ENCODE results near the gene DMBT1.
A peak's percentile ranks its signal among the peaks of the same experiment; 100 is the strongest.

DNA sequence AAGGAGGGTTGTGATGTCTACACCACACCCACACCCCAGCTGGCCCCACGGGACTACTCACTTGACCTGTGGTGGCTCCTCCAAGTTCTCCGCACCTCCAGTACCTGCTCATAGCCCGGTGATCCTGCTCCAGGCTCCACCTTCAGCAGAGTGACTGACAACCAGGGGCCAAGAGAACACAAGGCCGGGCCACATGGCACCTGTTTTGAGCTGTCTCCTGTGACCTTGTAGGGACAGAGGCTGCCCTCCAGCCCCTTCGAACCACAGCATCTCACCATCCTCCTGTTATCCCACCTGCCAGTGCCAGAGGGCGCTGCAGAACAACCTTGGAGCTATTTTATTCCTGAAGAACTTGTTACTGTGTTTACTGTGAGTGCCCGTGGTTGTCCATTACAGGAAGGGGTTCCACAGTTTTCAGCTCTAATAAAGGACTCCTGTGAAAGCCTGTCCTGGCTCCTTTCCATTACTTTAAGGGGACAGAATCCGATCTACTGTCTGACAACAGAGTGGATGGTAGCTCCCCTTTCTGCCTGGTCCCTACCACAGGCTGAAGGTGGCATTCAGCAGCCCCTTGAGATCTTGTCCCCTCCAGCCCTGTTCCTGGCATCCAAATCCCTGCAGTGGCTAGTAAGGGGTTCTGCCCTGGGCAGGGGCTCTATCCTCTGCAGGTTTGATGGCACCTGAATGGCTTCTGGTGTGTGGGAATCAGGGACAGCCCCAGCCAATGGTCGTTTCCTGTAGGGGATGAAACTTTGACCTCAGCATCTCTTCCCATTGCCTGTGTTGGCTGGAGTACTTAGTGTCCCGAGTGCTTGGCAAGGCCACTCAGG is 88.3 kb downstream of the DMBT1 start:
- TF ChIP-seq, protein P1, sequence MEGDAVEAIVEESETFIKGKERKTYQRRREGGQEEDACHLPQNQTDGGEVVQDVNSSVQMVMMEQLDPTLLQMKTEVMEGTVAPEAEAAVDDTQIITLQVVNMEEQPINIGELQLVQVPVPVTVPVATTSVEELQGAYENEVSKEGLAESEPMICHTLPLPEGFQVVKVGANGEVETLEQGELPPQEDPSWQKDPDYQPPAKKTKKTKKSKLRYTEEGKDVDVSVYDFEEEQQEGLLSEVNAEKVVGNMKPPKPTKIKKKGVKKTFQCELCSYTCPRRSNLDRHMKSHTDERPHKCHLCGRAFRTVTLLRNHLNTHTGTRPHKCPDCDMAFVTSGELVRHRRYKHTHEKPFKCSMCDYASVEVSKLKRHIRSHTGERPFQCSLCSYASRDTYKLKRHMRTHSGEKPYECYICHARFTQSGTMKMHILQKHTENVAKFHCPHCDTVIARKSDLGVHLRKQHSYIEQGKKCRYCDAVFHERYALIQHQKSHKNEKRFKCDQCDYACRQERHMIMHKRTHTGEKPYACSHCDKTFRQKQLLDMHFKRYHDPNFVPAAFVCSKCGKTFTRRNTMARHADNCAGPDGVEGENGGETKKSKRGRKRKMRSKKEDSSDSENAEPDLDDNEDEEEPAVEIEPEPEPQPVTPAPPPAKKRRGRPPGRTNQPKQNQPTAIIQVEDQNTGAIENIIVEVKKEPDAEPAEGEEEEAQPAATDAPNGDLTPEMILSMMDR (IDR thresholded peaks at IDR 0.05) = peak; percentile 45 to 73 (median 63)
- no peak for TF ChIP-seq POLR2A (IDR thresholded peaks at IDR 0.05)

All from right lobe of liver (tissue), 4 donors.